Tibial artery (tissue), 4 donors: ENCODE results near the gene EPN3.

ENCODE experiments used
- DNase-seq, 2 donors: peaks; one replicate each; pipeline ENCODE4 v3.0.0-alpha.2; 2019
- H3K27ac ChIP-seq, 2 donors: fragments of 200-600 bp; sonication (generic) in 1 of 2; 1 replicate in 1 of 2; 2 replicates in 1 of 2; pipeline ENCODE4 v1.5.1; 2018 to 2019; ENCODE audit warnings: mild to moderate bottlenecking in 1 of 2
- H3K27me3 ChIP-seq, 2 donors: fragments of 200-600 bp; sonication (generic) in 1 of 2; one replicate each; pipeline versions ENCODE4 v1.5.1 to v1.6.0; 2016 to 2019
- H3K36me3 ChIP-seq, 3 donors: fragments of 200-600 bp; sonication (generic) in 2 of 3; one replicate each; pipeline ENCODE4 v1.5.1; 2016 to 2019; ENCODE audit warnings: mild to moderate bottlenecking in 2 of 3
- H3K4me1 ChIP-seq, 4 donors: fragments of 200-600 bp; sonication (generic) in 2 of 4; 1 replicate in 3 of 4; 2 replicates in 1 of 4; pipeline ENCODE4 v1.5.1; 2016 to 2019
- H3K4me3 ChIP-seq, 2 donors: fragments of 200-600 bp; sonication (generic) in 1 of 2; 1 replicate in 1 of 2; 2 replicates in 1 of 2; pipeline ENCODE4 v1.5.1; 2018 to 2019; ENCODE audit warnings: mild to moderate bottlenecking in 2 of 2
- H3K9me3 ChIP-seq, 3 donors: fragments of 200-600 bp; sonication (generic) in 1 of 3; one replicate each; pipeline ENCODE4 v1.5.1; 2016 to 2019
- intact Hi-C: fragments of 100-400 bp; cut with DNase I; formaldehyde crosslinking; loops from one replicate; pipeline ENCODE4 v1.15.0; 2023; ENCODE audit warnings: low total_unique reads
- TF ChIP-seq, protein P1 (sequence below), 2 experiments: fragments of 200-600 bp in 1 of 2; fragments of 450-650 bp in 1 of 2; IDR thresholded peaks; one replicate each; pipeline ENCODE4 v1.5.1; 2017 to 2019; ENCODE audit warnings: antibody characterized with exemption in 2 of 2, mild to moderate bottlenecking in 1 of 2, moderate library complexity in 1 of 2

EPN3 gene

DNA sequence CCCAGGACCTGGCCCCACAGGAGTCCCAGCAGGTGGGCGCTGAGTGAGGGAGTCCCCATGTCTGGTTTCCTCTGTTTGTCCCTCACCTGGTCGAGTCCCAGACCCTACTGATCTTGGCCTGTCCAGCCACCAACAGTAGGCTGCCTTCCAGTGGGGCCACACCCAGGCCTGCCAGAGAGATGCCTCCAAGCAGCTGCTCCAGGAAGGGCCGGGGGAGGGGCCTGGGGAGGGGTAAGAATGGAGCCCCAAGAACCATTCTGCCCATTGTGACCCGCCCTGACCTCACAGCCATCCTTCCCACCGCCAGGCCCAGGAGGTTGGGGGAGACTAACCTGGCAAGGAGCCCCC lies 15.2 kb downstream of the EPN3 start:
- peaks cover 0 to 40% (median 26%) of the 10 kb centered on the region in 3 donors for H3K36me3 ChIP-seq
- H3K9me3 ChIP-seq, result no peaks in the 10 kb centered on the region
- H3K27ac ChIP-seq, result peak overlapping the region; percentile 68 to 81
- intact Hi-C loops, result loop anchor here (5.0 kb wide), 2 partner anchors 155 to 295 kb away; no protein-coding TSS in a partner anchor
- peak overlapping the region; percentile 55 to 66 for H3K4me3 ChIP-seq
- H3K4me1 ChIP-seq, result peaks cover 1 to 21% (median 13%) of the 10 kb centered on the region in 4 donors
- TF ChIP-seq, protein P1, sequence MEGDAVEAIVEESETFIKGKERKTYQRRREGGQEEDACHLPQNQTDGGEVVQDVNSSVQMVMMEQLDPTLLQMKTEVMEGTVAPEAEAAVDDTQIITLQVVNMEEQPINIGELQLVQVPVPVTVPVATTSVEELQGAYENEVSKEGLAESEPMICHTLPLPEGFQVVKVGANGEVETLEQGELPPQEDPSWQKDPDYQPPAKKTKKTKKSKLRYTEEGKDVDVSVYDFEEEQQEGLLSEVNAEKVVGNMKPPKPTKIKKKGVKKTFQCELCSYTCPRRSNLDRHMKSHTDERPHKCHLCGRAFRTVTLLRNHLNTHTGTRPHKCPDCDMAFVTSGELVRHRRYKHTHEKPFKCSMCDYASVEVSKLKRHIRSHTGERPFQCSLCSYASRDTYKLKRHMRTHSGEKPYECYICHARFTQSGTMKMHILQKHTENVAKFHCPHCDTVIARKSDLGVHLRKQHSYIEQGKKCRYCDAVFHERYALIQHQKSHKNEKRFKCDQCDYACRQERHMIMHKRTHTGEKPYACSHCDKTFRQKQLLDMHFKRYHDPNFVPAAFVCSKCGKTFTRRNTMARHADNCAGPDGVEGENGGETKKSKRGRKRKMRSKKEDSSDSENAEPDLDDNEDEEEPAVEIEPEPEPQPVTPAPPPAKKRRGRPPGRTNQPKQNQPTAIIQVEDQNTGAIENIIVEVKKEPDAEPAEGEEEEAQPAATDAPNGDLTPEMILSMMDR (IDR thresholded peaks at IDR 0.05), result no peak
- DNase-seq, result no peak
- no peaks in the 10 kb centered on the region for H3K27me3 ChIP-seq

DNA sequence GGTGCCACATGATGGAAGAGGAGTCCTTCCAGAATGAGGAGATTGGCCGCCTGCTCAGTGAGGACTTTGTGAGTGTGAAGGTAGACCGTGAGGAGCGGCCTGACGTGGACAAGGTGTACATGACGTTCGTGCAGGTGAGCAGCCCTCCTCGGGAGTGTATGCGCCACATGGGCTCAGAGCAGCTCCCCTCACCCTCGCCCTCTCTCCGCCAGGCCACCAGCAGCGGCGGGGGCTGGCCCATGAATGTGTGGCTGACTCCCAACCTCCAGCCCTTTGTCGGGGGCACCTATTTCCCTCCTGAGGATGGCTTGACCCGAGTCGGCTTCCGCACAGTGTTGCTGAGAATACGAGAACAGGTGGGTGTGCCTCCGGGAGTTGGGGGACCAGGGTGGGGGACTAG lies 16.3 kb downstream of the EPN3 start:
- TF ChIP-seq, protein P1 (IDR thresholded peaks at IDR 0.05), result no peak
- Histone ChIP-seq H3K27ac (no peak overlapping the region), H3K9me3 (no peaks in the 10 kb centered on the region), H3K4me1 (peaks cover 0 to 17% (median 10%) of the 10 kb centered on the region in 4 donors), H3K27me3 (no peaks in the 10 kb centered on the region), H3K4me3 (no peak overlapping the region), H3K36me3 (peaks cover 0 to 40% (median 26%) of the 10 kb centered on the region in 3 donors)
- no peak for DNase-seq
- intact Hi-C loops, result loop anchor here (5.0 kb wide), 2 partner anchors 153 to 293 kb away; no protein-coding TSS in a partner anchor

DNA sequence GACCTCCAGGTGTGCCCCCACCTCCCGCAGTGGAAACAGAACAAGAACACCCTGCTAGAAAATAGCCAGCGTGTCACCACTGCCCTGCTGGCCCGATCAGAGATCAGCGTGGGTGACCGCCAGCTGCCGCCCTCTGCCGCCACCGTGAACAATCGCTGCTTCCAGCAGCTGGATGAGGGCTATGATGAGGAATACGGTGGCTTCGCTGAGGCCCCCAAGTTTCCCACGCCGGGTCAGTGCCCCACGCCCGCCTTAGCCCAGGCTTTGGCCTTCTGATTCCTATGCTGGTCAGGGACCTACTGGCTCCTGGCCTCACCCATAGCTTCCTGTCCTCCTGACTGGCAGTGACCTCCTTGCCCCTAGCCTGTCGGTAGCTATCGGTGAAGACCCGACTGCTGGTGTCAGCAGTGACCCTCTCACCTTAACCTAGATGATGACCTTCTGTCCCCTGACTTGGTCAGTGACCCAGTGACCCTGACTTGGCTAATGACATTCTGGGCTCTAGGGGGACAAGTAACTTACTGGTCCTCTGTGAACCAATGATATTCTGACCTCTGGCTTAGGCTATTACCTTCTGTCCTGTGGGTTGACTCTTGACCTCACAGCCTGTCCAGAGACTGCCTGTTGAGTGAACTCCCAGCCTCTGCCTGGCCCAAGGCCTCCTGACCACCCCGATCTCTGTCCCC lies 16.9 kb downstream of the EPN3 start:
- Histone ChIP-seq H3K27me3 (no peaks in the 10 kb centered on the region), H3K9me3 (no peaks in the 10 kb centered on the region), H3K4me1 (peaks cover 0 to 17% (median 10%) of the 10 kb centered on the region in 4 donors), H3K27ac (no peak overlapping the region), H3K36me3 (peaks cover 0 to 44% (median 26%) of the 10 kb centered on the region in 3 donors), H3K4me3 (no peak overlapping the region)
- intact Hi-C loops, result loop anchor here (5.0 kb wide), 2 partner anchors 153 to 293 kb away; no protein-coding TSS in a partner anchor
- no peak for DNase-seq
- TF ChIP-seq, protein P1 (IDR thresholded peaks at IDR 0.05), result no peak

DNA sequence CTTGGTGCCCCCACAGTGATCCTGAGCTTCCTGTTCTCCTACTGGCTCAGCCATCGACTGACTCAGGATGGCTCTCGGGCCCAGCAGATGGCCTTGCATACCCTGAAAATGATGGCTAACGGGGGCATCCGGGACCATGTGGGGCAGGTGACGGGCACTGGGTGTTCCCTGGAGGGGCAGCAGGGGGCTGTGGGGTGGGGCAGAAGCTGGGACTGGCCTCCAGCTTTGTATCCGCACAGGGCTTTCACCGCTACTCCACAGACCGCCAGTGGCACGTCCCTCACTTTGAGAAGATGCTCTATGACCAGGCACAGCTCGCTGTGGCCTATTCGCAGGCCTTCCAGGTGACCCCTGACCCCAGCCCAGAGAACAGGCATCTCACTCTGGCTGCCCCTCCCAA lies 17.4 kb downstream of the EPN3 start:
- Histone ChIP-seq H3K4me1 (peaks cover 0 to 17% (median 10%) of the 10 kb centered on the region in 4 donors), H3K27me3 (no peaks in the 10 kb centered on the region), H3K4me3 (no peak overlapping the region), H3K27ac (no peak overlapping the region), H3K36me3 (peaks cover 0 to 50% (median 28%) of the 10 kb centered on the region in 3 donors), H3K9me3 (no peaks in the 10 kb centered on the region)
- no peak for DNase-seq
- TF ChIP-seq, protein P1 (IDR thresholded peaks at IDR 0.05), result no peak
- intact Hi-C loops, result loop anchor here (5.0 kb wide), 3 partner anchors 137 to 292 kb away; no protein-coding TSS in a partner anchor

DNA sequence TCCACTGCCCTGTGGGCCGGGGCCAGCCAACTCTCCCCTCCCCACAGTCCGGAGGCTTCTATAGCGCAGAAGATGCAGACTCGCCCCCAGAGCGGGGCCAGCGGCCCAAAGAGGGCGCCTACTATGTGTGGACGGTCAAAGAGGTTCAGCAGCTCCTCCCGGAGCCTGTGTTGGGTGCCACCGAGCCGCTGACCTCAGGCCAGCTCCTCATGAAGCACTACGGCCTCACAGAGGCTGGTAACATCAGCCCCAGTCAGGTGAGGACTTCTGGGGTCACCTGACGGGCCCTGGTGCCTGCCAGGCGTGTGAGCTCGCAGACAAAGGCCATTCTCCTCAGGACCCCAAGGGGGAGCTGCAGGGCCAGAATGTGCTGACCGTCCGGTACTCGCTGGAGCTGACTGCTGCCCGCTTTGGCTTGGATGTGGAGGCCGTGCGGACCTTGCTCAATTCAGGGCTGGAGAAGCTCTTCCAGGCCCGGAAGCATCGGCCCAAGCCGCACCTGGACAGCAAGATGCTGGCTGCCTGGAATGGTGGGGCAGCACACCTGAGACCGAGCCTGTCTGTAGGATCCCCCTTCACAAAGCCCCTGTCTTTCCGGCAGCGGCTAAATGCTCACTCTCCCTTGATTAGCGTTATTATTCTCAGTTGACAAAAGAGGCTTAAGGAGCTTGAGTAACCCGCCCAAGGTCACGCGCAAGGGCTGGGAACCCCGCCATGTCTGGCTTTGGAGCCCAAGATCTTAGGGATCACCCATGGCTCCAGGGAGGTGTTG lies 18.3 kb downstream of the EPN3 start:
- intact Hi-C loops, result loop anchor here (5.0 kb wide), 1 partner anchor 136 kb away; no protein-coding TSS in a partner anchor
- H3K4me1 ChIP-seq, result peaks cover 0 to 17% (median 10%) of the 10 kb centered on the region in 4 donors
- H3K4me3 ChIP-seq, result no peak overlapping the region
- peak overlapping the region in 1 of 2 donors; percentile 18 for H3K27ac ChIP-seq
- DNase-seq, result peak; percentile 84 to 90
- peaks cover 3 to 59% (median 37%) of the 10 kb centered on the region in 3 donors for H3K36me3 ChIP-seq
- H3K9me3 ChIP-seq, result no peaks in the 10 kb centered on the region
- H3K27me3 ChIP-seq, result peaks cover 0 to under 1% of the 10 kb centered on the region in 2 donors
- TF ChIP-seq, protein P1 (IDR thresholded peaks at IDR 0.05), result peak; percentile 89 to 93
